Hepatocyte (in vitro differentiated cells): ENCODE measurements around the gene SOX6.

Experiments
- EZH2 ChIP-seq: fragments of 200-600 bp; sonication (generic); IDR thresholded peaks from 2 replicates; pipeline ENCODE4 v1.6.1; 2016; ENCODE audit warnings: antibody characterized with exemption, mild to moderate bottlenecking, borderline replicate concordance
- EZH2phosphoT487 ChIP-seq: fragments of 200-600 bp; sonication (generic); IDR thresholded peaks from one replicate; pipeline ENCODE4 v1.6.1; 2018; ENCODE audit warnings: antibody characterized with exemption, mild to moderate bottlenecking, low read depth, moderate library complexity; ENCODE audit not compliant: unreplicated experiment, severe bottlenecking
- TF ChIP-seq, protein P1 (sequence below): fragments of 200-600 bp; sonication (generic); IDR thresholded peaks from 2 replicates; pipeline ENCODE4 v1.5.1; 2016; ENCODE audit warnings: antibody characterized with exemption, mild to moderate bottlenecking; ENCODE audit not compliant: poor library complexity

DNA sequence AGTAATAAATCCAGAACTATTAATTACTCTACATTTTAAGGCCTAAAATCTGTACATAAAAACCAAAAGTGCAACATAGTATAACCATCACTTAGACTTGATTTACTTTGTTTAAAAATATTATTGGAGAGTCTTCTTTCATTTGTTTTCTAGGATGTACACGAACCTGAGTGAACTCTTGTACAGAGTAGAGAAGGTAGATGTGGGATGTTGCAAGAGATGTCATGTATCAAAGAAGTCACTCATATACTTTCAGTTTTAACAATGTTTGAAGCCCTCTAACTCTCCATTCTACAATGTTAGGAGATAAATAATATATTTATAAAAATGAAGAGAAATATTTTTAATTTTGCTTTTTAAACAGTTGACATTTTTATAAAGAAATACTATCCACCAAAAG, 38.6 kb downstream of the SOX6 start:
- TF ChIP-seq, protein P1, sequence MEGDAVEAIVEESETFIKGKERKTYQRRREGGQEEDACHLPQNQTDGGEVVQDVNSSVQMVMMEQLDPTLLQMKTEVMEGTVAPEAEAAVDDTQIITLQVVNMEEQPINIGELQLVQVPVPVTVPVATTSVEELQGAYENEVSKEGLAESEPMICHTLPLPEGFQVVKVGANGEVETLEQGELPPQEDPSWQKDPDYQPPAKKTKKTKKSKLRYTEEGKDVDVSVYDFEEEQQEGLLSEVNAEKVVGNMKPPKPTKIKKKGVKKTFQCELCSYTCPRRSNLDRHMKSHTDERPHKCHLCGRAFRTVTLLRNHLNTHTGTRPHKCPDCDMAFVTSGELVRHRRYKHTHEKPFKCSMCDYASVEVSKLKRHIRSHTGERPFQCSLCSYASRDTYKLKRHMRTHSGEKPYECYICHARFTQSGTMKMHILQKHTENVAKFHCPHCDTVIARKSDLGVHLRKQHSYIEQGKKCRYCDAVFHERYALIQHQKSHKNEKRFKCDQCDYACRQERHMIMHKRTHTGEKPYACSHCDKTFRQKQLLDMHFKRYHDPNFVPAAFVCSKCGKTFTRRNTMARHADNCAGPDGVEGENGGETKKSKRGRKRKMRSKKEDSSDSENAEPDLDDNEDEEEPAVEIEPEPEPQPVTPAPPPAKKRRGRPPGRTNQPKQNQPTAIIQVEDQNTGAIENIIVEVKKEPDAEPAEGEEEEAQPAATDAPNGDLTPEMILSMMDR: no peak
- TF ChIP-seq EZH2 (no peak), EZH2phosphoT487 (no peak)
